GM19023 (cell line): ENCODE data around the gene HOTAIR.

ENCODE experiments used
- ATAC-seq: cut with Tn5 transposase; IDR thresholded peaks from one replicate; pipeline ENCODE4 v1.9.1; 2021; ENCODE audit warnings: mild to moderate bottlenecking, moderate library complexity; ENCODE audit not compliant: unreplicated experiment

Gene HOTAIR

GRCh38 chr12:53948650-53949593 lies 25.8 kb downstream of the HOTAIR start:
- no peak for ATAC-seq

GRCh38 chr12:53947743-53948142 lies 27.0 kb downstream of the HOTAIR start:
- ATAC-seq, result no peak

GRCh38 chr12:53944907-53945847 lies 29.6 kb downstream of the HOTAIR start:
- ATAC-seq, result no peak

GRCh38 chr12:53944209-53944608 lies 30.5 kb downstream of the HOTAIR start:
- ATAC-seq, result no peak

- no peak for ATAC-seq
Measured at GRCh38 chr12:53942467-53942997, 32.2 kb downstream of the HOTAIR start.

GRCh38 chr12:53941750-53942149 lies 33.0 kb downstream of the HOTAIR start:
- ATAC-seq, result no peak

GRCh38 chr12:53941187-53941586 lies 33.6 kb downstream of the HOTAIR start:
- ATAC-seq, result no peak

- no peak for ATAC-seq
Measured at GRCh38 chr12:53940443-53941014, 34.2 kb downstream of the HOTAIR start.

GRCh38 chr12:53939141-53940108 lies 35.3 kb downstream of the HOTAIR start:
- no peak for ATAC-seq

- ATAC-seq, result no peak
Measured at GRCh38 chr12:53938326-53939140, 36.2 kb downstream of the HOTAIR start, which contains the start of gene HOXC13. Gene HOXC13 (plus strand): TSS chr12:53938831. CDS start chr12:53938907, 76 bp downstream.

GRCh38 chr12:53937596-53938325 lies 37.0 kb downstream of the HOTAIR start:
- ATAC-seq, result no peak

- ATAC-seq, result no peak
Measured at GRCh38 chr12:53937099-53937498, 37.7 kb downstream of the HOTAIR start.

GRCh38 chr12:53935383-53936341 lies 39.1 kb downstream of the HOTAIR start:
- ATAC-seq, result no peak

- ATAC-seq, result no peak
Measured at GRCh38 chr12:53932915-53933314, 41.8 kb downstream of the HOTAIR start.

- ATAC-seq, result no peak
Measured at GRCh38 chr12:53931844-53932581, 42.7 kb downstream of the HOTAIR start.

GRCh38 chr12:53930591-53931255 lies 44.0 kb downstream of the HOTAIR start:
- no peak for ATAC-seq
